ENCODE measurements around the gene ERC1.

DNA sequence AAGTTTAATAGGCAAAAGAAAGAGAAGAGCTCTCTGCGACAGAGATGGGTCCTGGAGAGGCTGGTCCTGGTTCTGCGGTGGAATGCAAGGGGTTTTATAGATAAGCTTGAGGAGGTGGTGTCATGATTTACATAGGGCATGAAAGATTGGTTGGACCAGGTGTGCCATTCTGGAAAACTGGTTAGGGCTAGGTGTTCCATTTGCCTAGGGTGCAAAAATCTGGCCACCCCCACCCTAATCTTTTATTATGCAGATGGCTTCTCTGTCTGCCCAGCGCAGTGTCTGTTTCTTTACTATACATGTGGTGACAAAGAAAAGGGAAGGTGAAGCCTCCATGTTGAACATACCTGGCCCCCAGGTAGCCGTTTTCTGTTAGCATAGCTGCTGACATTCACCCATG, 65.4 kb downstream of the ERC1 start:
- TF ChIP-seq POLR2A (IDR thresholded peaks at IDR 0.05) (no peak), POLR2AphosphoS5 (IDR thresholded peaks at IDR 0.05) (no peak), EP300 (IDR thresholded peaks at IDR 0.05) (no peak)
- TF ChIP-seq, protein P1, sequence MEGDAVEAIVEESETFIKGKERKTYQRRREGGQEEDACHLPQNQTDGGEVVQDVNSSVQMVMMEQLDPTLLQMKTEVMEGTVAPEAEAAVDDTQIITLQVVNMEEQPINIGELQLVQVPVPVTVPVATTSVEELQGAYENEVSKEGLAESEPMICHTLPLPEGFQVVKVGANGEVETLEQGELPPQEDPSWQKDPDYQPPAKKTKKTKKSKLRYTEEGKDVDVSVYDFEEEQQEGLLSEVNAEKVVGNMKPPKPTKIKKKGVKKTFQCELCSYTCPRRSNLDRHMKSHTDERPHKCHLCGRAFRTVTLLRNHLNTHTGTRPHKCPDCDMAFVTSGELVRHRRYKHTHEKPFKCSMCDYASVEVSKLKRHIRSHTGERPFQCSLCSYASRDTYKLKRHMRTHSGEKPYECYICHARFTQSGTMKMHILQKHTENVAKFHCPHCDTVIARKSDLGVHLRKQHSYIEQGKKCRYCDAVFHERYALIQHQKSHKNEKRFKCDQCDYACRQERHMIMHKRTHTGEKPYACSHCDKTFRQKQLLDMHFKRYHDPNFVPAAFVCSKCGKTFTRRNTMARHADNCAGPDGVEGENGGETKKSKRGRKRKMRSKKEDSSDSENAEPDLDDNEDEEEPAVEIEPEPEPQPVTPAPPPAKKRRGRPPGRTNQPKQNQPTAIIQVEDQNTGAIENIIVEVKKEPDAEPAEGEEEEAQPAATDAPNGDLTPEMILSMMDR (IDR thresholded peaks at IDR 0.05): no peak

All from suprapubic skin (tissue), 4 donors.